ENCODE data around the gene ADAT3.
A peak's percentile ranks its signal among the peaks of the same experiment; 100 is the strongest.

Gene ADAT3

DNA sequence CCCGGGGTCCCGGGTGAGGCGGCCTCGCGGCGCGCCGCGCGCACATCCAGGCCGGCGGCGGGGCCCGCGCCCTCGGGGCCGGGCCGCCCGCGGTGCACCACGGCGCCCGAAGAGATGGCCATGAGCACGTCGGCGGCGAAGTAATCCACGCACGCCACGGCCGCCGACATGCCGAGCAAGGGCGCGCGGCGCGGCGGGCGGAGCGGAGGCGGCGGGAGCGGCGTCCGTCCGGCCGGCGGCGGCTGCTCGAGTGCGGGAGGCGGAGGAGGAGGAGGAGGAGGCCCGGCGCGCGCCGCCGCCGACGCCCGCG is 41.9 kb upstream of the ADAT3 start, which contains the start of gene KLF16:
TSS of gene KLF16 (minus strand) at position 252 of the 310 bp plus-strand sequence. CDS start at position 170, 82 bp downstream.
- H3K4me1 ChIP-seq (ENCODE audit: insufficient read depth, low read length), result peaks cover 37% of the 10 kb centered on the region
- no peaks in the 10 kb centered on the region for H3K27me3 ChIP-seq (ENCODE audit: insufficient read depth, low read length, poor library complexity)
- peak within 1 kb of the TSS; percentile 84 to 98; a peak in 3 of 4 replicates for H3K4me3 ChIP-seq (ENCODE audit: low read depth in 1 of 2, low read length in 2 of 2)
- no peak for ATAC-seq (ENCODE audit: insufficient read depth, low read depth)
- H3K4me2 ChIP-seq (ENCODE audit: insufficient read depth, low read length), result peak within 1 kb of the TSS; percentile 92
- no peak for DNase-seq
- H3K36me3 ChIP-seq (ENCODE audit: insufficient read depth, low read length), result no peaks in the 10 kb centered on the region
- peak within 1 kb of the TSS; percentile 75 for H2AFZ ChIP-seq (ENCODE audit: low read depth, low read length)
- peaks cover 60% of the 10 kb centered on the region for H3K79me2 ChIP-seq (ENCODE audit: insufficient read depth, low read length)
- peak within 1 kb of the TSS; percentile 75 for H3K9ac ChIP-seq (ENCODE audit: low read depth, low read length)
- no peaks in the 10 kb centered on the region for H3K9me3 ChIP-seq (ENCODE audit: insufficient read depth, low read length, severe bottlenecking)
- H3K27ac ChIP-seq (ENCODE audit: low read length), result peak within 1 kb of the TSS; percentile 83
- peaks cover 43% of the 10 kb centered on the region for H4K20me1 ChIP-seq (ENCODE audit: insufficient read depth, low read length)
- TF ChIP-seq, protein P1, sequence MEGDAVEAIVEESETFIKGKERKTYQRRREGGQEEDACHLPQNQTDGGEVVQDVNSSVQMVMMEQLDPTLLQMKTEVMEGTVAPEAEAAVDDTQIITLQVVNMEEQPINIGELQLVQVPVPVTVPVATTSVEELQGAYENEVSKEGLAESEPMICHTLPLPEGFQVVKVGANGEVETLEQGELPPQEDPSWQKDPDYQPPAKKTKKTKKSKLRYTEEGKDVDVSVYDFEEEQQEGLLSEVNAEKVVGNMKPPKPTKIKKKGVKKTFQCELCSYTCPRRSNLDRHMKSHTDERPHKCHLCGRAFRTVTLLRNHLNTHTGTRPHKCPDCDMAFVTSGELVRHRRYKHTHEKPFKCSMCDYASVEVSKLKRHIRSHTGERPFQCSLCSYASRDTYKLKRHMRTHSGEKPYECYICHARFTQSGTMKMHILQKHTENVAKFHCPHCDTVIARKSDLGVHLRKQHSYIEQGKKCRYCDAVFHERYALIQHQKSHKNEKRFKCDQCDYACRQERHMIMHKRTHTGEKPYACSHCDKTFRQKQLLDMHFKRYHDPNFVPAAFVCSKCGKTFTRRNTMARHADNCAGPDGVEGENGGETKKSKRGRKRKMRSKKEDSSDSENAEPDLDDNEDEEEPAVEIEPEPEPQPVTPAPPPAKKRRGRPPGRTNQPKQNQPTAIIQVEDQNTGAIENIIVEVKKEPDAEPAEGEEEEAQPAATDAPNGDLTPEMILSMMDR (IDR thresholded peaks at IDR 0.05; ENCODE audit: borderline replicate concordance, extremely low read depth, low read length, poor library complexity, severe bottlenecking), result no peak
- TF ChIP-seq EZH2 (IDR thresholded peaks at IDR 0.05; ENCODE audit: borderline replicate concordance, low read depth, low read length, severe bottlenecking), result no peak

DNA sequence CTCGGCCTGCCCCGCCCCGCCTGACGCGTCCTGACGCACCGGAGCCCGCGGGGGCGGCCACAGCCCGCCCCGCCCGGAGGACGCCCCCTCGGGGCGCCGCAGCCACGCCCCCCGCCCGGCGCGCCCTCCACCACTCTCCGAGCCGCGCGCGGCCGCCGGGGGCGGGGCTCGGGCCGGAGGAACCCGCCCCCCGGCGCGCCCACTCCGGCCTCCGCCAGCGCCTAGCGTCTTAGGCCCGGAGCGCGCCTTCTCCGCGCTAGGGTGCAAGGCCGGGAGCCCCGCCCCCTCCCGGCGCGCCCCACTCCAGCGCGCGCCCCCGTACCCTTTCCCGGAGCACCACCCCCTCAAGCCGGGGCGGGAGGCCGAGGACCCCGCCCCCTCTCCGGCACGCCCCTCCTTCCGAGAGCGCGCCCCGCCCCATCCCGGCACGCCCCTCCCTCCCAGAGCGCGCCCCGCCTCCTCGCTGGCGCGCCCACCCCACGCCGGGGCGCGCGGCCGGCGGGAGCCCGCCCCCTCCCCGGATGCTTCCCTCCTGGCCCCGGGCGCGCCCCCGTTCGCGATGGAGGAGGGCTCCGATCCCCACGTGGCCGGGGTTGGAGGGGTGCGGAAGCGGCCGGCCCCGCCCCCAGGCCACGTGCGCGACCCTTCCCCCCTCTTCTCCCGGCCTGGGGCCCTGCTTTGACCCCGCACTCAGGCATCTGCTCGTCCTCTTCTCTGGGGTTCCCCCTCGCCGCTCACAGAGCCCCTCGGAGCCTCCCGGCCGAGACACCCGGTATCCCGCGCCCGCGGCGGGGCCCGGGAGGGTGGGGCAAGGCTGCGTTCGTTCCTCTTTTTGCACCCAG is 41.3 kb upstream of the ADAT3 start:
- Histone ChIP-seq H3K4me1 (ENCODE audit: insufficient read depth, low read length) (peaks cover 37% of the 10 kb centered on the region), H3K27ac (ENCODE audit: low read length) (peak overlapping the region; percentile 83), H2AFZ (ENCODE audit: low read depth, low read length) (peak overlapping the region; percentile 73), H3K79me2 (ENCODE audit: insufficient read depth, low read length) (peaks cover 56% of the 10 kb centered on the region), H3K9me3 (ENCODE audit: insufficient read depth, low read length, severe bottlenecking) (no peaks in the 10 kb centered on the region), H4K20me1 (ENCODE audit: insufficient read depth, low read length) (peaks cover 38% of the 10 kb centered on the region), H3K4me2 (ENCODE audit: insufficient read depth, low read length) (peak overlapping the region; percentile 80), H3K4me3 (ENCODE audit: low read depth in 1 of 2, low read length in 2 of 2) (peak overlapping the region; percentile 71 to 98; a peak in 3 of 4 replicates), H3K27me3 (ENCODE audit: insufficient read depth, low read length, poor library complexity) (no peaks in the 10 kb centered on the region), H3K9ac (ENCODE audit: low read depth, low read length) (peak overlapping the region; percentile 75), H3K36me3 (ENCODE audit: insufficient read depth, low read length) (no peaks in the 10 kb centered on the region)
- DNase-seq (peak; percentile 94), ATAC-seq (ENCODE audit: insufficient read depth, low read depth) (peak; percentile 77)
- TF ChIP-seq EZH2 (IDR thresholded peaks at IDR 0.05; ENCODE audit: borderline replicate concordance, low read depth, low read length, severe bottlenecking), result no peak
- TF ChIP-seq, protein P1 (IDR thresholded peaks at IDR 0.05; ENCODE audit: borderline replicate concordance, extremely low read depth, low read length, poor library complexity, severe bottlenecking), result no peak

DNA sequence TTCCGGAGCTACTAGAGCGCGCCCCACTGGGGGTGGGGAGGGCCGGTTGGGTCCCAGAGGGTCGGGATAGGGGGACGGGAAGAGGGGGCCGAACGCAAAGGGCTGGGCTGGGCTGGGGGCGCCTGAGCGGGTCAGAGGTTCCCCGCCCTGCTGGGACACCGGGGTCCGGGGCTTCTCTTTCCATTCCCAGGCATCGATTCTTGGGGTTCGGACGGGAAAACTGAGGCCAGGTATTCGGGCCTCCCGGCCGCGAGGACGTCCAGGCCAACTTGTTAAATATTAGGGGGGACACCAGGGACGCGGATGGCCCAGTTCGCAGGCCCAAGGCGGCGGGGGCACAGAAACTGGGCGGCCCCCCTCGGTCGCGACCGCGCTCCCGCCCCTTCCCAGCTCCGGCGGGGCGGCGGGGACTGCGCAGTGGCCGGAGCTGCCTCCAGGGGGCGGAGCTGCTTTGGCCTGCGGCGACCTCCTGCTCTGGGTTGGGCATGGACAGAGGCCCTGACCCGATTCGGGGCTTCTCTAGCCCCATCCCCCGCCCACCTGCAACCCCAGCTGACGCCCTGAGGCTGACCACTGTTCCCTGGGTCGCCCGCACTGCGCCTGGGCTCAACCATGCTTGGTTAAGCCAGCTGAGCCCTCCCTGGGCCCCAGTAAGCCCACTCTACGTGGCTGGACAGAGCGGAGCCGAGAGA is 40.6 kb upstream of the ADAT3 start:
- no peaks in the 10 kb centered on the region for H3K9me3 ChIP-seq (ENCODE audit: insufficient read depth, low read length, severe bottlenecking)
- H3K9ac ChIP-seq (ENCODE audit: low read depth, low read length), result peak overlapping the region; percentile 75
- peak; percentile 65 for DNase-seq
- peaks cover 37% of the 10 kb centered on the region for H3K4me1 ChIP-seq (ENCODE audit: insufficient read depth, low read length)
- H2AFZ ChIP-seq (ENCODE audit: low read depth, low read length), result peak overlapping the region; percentile 73
- H3K79me2 ChIP-seq (ENCODE audit: insufficient read depth, low read length), result peaks cover 52% of the 10 kb centered on the region
- no peaks in the 10 kb centered on the region for H3K27me3 ChIP-seq (ENCODE audit: insufficient read depth, low read length, poor library complexity)
- peak overlapping the region; percentile 67 to 71; a peak in 3 of 4 replicates for H3K4me3 ChIP-seq (ENCODE audit: low read depth in 1 of 2, low read length in 2 of 2)
- TF ChIP-seq EZH2 (IDR thresholded peaks at IDR 0.05; ENCODE audit: borderline replicate concordance, low read depth, low read length, severe bottlenecking), result no peak
- TF ChIP-seq, protein P1 (IDR thresholded peaks at IDR 0.05; ENCODE audit: borderline replicate concordance, extremely low read depth, low read length, poor library complexity, severe bottlenecking), result peak; percentile 75
- H3K27ac ChIP-seq (ENCODE audit: low read length), result peak overlapping the region; percentile 83
- H4K20me1 ChIP-seq (ENCODE audit: insufficient read depth, low read length), result peaks cover 30% of the 10 kb centered on the region
- peak overlapping the region; percentile 80 for H3K4me2 ChIP-seq (ENCODE audit: insufficient read depth, low read length)
- H3K36me3 ChIP-seq (ENCODE audit: insufficient read depth, low read length), result no peaks in the 10 kb centered on the region
- peak; percentile 50 for ATAC-seq (ENCODE audit: insufficient read depth, low read depth)
